Esophagus mucosa (tissue), 1 donor: ENCODE measurements around the gene PDE2A. TPM values are rescaled to one million over a fixed set of nuclear protein-coding genes. Genes with fewer than 3 reads are reported as not detected.
"Not testable (repeated sequence)": the region's sequence is repeated elsewhere in the genome, so short reads cannot be mapped to it uniquely, and the experiment has no call there.

Experiments
- ATAC-seq: fragments of 200-7000 bp; cut with Tn5 transposase; one replicate; pipeline ENCODE4 v1.9.1; 2020
- total RNA-seq: library from RNA; stranded (reverse); gene quantifications from one replicate; pipeline ENCODE4 v1.2.4, GENCODE V29; 2023
- donor health status: DM: yes; HTN: yes; CAD: no.

PDE2A gene
- total RNA-seq, 1 donor from 2014 or later, result 6.0 TPM

- no peak for ATAC-seq
Observed at GRCh38 chr11:72574548-72575460, 99.4 kb downstream of the PDE2A start.

- ATAC-seq, result no peak
Observed at GRCh38 chr11:72573855-72574445, 100.3 kb downstream of the PDE2A start.

GRCh38 chr11:72573072-72573854 lies 101.0 kb downstream of the PDE2A start:
- ATAC-seq, result peak; percentile 42

GRCh38 chr11:72572540-72572939 lies 101.7 kb downstream of the PDE2A start:
- ATAC-seq, result not testable (repeated sequence)

GRCh38 chr11:72570893-72571661 lies 103.1 kb downstream of the PDE2A start:
- no peak for ATAC-seq

GRCh38 chr11:72569966-72570892 lies 104.0 kb downstream of the PDE2A start:
- peak; percentile 76 for ATAC-seq

- ATAC-seq, result peak; percentile 18
Observed at GRCh38 chr11:72568861-72569260, 105.4 kb downstream of the PDE2A start.

- ATAC-seq, result no peak
Observed at GRCh38 chr11:72562431-72562830, 111.8 kb downstream of the PDE2A start.

GRCh38 chr11:72561856-72562255 lies 112.4 kb downstream of the PDE2A start:
- ATAC-seq, result peak; percentile 29

- not testable (repeated sequence) for ATAC-seq
Observed at GRCh38 chr11:72560864-72561263, 113.4 kb downstream of the PDE2A start.

GRCh38 chr11:72556433-72556832 lies 117.8 kb downstream of the PDE2A start:
- ATAC-seq, result no peak

GRCh38 chr11:72555014-72555522 lies 119.2 kb downstream of the PDE2A start:
- not testable (repeated sequence) for ATAC-seq

- no peak for ATAC-seq
Observed at GRCh38 chr11:72553706-72554105, 120.5 kb downstream of the PDE2A start.

- ATAC-seq, result no peak
Observed at GRCh38 chr11:72552399-72552910, 121.8 kb downstream of the PDE2A start.

- no peak for ATAC-seq
Observed at GRCh38 chr11:72551571-72551970, 122.7 kb downstream of the PDE2A start.

GRCh38 chr11:72548463-72548862 lies 125.8 kb downstream of the PDE2A start:
- no peak for ATAC-seq

GRCh38 chr11:72546866-72547265 lies 127.4 kb downstream of the PDE2A start:
- no peak for ATAC-seq

- ATAC-seq, result no peak
Observed at GRCh38 chr11:72544589-72544988, 129.6 kb downstream of the PDE2A start.

GRCh38 chr11:72543849-72544542 lies 130.2 kb downstream of the PDE2A start:
- no peak for ATAC-seq
